Mesendoderm (in vitro differentiated cells): Measurements from ENCODE around the gene CD160. TPM values are rescaled to one million over a fixed set of nuclear protein-coding genes. Genes with fewer than 3 reads are reported as not detected.
"Not testable (repeated sequence)": the region's sequence is repeated elsewhere in the genome, so short reads cannot be mapped to it uniquely, and the experiment has no call there.

Source experiments
- DNase-seq: peaks from one replicate; pipeline ENCODE4 v3.0.0; 2013
- H2AK5ac ChIP-seq: 2 replicates; pipeline ENCODE4 v1.6.1; 2013; ENCODE audit warnings: low read length, inconsistent platforms
- H2BK120ac ChIP-seq: 2 replicates; pipeline ENCODE4 v1.6.1; 2013; ENCODE audit warnings: low read depth, mild to moderate bottlenecking, low read length, moderate library complexity, mixed read lengths
- H2BK15ac ChIP-seq: replicated peaks from 2 replicates; pipeline ENCODE4 v1.6.1; 2013; ENCODE audit warnings: low read depth, mild to moderate bottlenecking, moderate library complexity
- H2BK5ac ChIP-seq: 2 replicates; pipeline ENCODE4 v1.6.1; 2013; ENCODE audit warnings: low read length, inconsistent platforms
- H3K18ac ChIP-seq: 2 replicates; pipeline ENCODE4 v1.6.1; 2013; ENCODE audit warnings: mild to moderate bottlenecking, low read length, mixed read lengths
- H3K23ac ChIP-seq: one replicate; pipeline ENCODE4 v1.6.1; 2013; ENCODE audit warnings: low read length
- H3K27ac ChIP-seq: 2 replicates; pipeline ENCODE4 v1.5.1; 2013; ENCODE audit warnings: low read depth, mild to moderate bottlenecking, inconsistent platforms, low read length, moderate library complexity
- H3K27me3 ChIP-seq: 2 replicates; pipeline ENCODE4 v1.6.1; 2013; ENCODE audit warnings: low read length, control low read depth, mild to moderate bottlenecking, inconsistent platforms; ENCODE audit not compliant: insufficient read depth, poor library complexity
- H3K36me3 ChIP-seq: 2 replicates; pipeline ENCODE4 v1.6.1; 2013; ENCODE audit warnings: low read length, inconsistent platforms; ENCODE audit not compliant: control insufficient read depth, insufficient read depth
- H3K4ac ChIP-seq: one replicate; pipeline ENCODE4 v1.6.1; 2013; ENCODE audit warnings: low read depth, mild to moderate bottlenecking, low read length, moderate library complexity
- H3K4me1 ChIP-seq: 2 replicates; pipeline ENCODE4 v1.6.1; 2013; ENCODE audit warnings: low read depth, low read length, inconsistent platforms; ENCODE audit not compliant: control insufficient read depth
- H3K4me2 ChIP-seq: 2 replicates; pipeline ENCODE4 v1.6.1; 2013; ENCODE audit warnings: low read length
- H3K4me3 ChIP-seq: 2 replicates; pipeline ENCODE4 v1.5.1; 2013; ENCODE audit warnings: mild to moderate bottlenecking, low read length
- H3K56ac ChIP-seq: one replicate; pipeline ENCODE4 v1.6.1; 2013; ENCODE audit warnings: low read length
- H3K79me1 ChIP-seq: 2 replicates; pipeline ENCODE4 v1.6.1; 2013; ENCODE audit warnings: low read length, inconsistent platforms
- H3K79me2 ChIP-seq: 2 replicates; pipeline ENCODE4 v1.6.1; 2013; ENCODE audit warnings: mild to moderate bottlenecking, low read length; ENCODE audit not compliant: control insufficient read depth, insufficient read depth
- H3K9ac ChIP-seq: 2 replicates; pipeline ENCODE4 v1.6.1; 2013; ENCODE audit warnings: low read length, inconsistent platforms
- H4K5ac ChIP-seq: one replicate; pipeline ENCODE4 v1.6.1; 2013; ENCODE audit warnings: low read length
- H4K8ac ChIP-seq: one replicate; pipeline ENCODE4 v1.6.1; 2013; ENCODE audit warnings: low read depth, mild to moderate bottlenecking, control low read depth, low read length, moderate library complexity
- WGBS: extraction: QIAGEN DNeasy Blood & Tissue Kit; methylation state at CpG from one replicate; pipeline ENCODE4 v1.1.7; 2013; ENCODE audit warnings: low lambda C conversion rate, missing lambda C conversion rate; ENCODE audit not compliant: insufficient coverage; ENCODE audit errors: extremely low coverage; 5-methylcytosine and 5-hydroxymethylcytosine counted together
- polyA plus RNA-seq, 2 experiments: library from polyadenylated mRNA; stranded (reverse); fragments of 200-250 nt; gene quantifications; one replicate each; pipeline ENCODE4 v1.2.3, GENCODE V29; 2013

The CD160 gene, protein sequence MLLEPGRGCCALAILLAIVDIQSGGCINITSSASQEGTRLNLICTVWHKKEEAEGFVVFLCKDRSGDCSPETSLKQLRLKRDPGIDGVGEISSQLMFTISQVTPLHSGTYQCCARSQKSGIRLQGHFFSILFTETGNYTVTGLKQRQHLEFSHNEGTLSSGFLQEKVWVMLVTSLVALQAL
- not detected for polyA plus RNA-seq (2013, experiment 1 of 2)
- not detected for polyA plus RNA-seq (2013, experiment 2 of 2)

DNA sequence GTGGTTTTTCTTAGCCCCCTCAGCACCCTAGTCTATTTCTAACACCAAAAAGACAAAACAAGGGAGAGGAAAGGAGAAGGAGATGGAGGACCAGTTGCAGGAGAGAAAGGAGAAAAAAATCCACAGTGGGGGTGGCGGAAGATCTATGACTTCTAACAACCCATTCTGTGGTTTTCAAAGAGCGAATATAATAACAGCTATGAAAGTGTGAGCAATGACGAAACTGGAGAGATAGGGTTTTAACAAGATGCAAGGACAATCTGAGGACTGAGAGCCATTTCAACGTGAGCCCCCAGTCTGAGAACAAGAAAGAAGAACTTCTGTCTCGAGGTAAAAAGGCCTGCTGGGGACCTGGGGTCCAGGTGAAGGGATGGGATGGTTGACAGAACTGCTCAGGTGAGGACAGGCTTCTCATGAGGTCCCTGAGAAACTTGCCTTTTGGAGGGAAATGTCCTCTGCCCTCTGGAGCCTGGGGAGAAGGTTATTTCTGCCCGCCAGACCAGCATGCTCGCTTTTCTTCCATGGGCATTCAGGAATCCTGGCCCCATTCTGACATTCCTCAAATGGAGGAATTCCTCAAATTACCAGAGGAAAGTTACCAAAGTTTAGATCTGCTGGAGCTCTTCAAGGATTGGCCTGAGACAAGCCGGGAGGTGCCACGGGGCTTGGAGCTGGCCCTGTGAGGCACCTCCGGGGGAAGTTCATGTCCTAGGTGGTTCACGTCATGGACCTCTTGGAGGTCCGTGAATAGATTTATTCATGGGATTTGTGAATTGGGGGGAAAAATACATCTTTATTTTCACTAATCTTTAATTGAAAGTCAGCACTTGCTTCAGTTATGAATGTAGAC lies at the start of gene CD160:
Gene CD160 (plus strand): TSS at position 270 of the 850 bp plus-strand sequence. CDS start 8,829 bp downstream, outside the sequence.
- DNase-seq: peak; percentile 56

DNA sequence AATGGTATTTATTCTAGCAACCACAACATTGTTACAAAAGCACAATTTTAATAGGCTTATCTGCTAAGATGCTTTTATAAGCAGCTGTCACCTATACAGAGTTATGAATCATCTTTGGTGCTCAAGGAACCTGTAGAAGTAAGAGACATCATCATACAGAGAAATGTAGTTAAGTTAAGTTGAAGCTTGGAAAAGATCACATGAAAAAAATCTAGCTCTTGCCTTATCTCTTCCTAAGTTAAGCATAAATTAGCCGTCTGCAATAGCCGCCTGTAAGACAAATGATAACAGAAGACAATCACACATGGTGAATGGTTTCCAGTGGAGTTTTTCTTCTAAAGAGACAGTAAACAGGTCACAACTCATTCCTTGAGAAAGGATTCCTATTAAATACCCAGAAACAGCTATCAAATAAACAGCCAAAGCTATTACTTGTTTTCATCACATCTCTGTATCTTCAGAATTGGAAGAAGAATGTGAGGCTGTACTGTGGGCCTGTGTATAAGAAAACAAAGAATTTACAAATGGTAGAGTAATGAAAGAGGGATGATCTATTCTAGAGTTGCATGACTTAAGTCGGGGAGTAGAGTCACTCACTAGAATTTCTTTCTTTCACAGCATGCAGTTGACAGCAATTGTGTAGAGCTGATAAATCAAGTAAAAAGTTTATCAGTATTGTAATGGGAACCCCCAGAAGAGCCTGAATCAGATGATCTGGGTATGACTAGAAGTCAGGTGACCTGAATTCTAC lies 48.1 kb upstream of the CD160 start:
- not testable (repeated sequence) for H2BK5ac ChIP-seq, H3K79me1 ChIP-seq, H4K5ac ChIP-seq, H4K8ac ChIP-seq, H3K4me3 ChIP-seq, H3K27ac ChIP-seq, H3K4me2 ChIP-seq, H2BK15ac ChIP-seq, H3K4me1 ChIP-seq, H3K18ac ChIP-seq, H3K36me3 ChIP-seq, H3K56ac ChIP-seq, H3K27me3 ChIP-seq, H3K23ac ChIP-seq, H3K4ac ChIP-seq, DNase-seq, H2AK5ac ChIP-seq, H3K9ac ChIP-seq, H2BK120ac ChIP-seq, H3K79me2 ChIP-seq
- no CpG with 5 or more reads among the region's 3 CpGs for WGBS

More for the DNA sequence above, at the start of gene CD160:
- Histone ChIP-seq H3K9ac (no peak within 1 kb of the TSS), H3K79me2 (no peaks in the 10 kb centered on the region), H3K56ac (no peak within 1 kb of the TSS), H3K27me3 (no peaks in the 10 kb centered on the region), H3K4me1 (no peaks in the 10 kb centered on the region), H3K36me3 (no peaks in the 10 kb centered on the region), H3K18ac (no peak within 1 kb of the TSS), H3K23ac (no peak within 1 kb of the TSS), H2BK15ac (no peak within 1 kb of the TSS), H3K79me1 (no peaks in the 10 kb centered on the region), H3K4ac (no peak within 1 kb of the TSS), H4K5ac (no peak within 1 kb of the TSS), H2BK5ac (no peak within 1 kb of the TSS), H3K4me3 (no peak within 1 kb of the TSS), H3K27ac (no peak within 1 kb of the TSS), H3K4me2 (no peak within 1 kb of the TSS), H4K8ac (no peak within 1 kb of the TSS), H2AK5ac (no peak within 1 kb of the TSS), H2BK120ac (no peak within 1 kb of the TSS)
- WGBS: no CpG with 5 or more reads among the region's 12 CpGs

DNA sequence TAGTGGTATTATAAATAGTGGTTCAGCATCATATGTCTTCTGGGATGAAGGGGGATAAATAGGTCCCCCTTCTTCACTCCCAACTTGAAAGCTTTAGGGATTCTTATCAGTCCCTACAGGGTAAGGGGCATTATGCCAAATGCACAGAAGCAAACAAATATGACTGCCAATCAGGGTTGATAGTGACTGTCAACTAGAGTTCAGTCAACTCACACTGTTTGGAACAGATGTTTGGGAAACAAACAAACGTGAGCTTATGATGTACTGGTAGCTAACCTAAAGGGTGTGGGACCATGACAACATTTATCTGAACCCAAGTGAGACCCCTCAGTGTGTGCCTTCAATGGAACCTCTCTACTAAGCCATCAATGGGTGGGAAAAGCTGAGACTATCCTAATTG lies 46.1 kb upstream of the CD160 start:
- not testable (repeated sequence) for H3K27me3 ChIP-seq, H3K36me3 ChIP-seq, H3K27ac ChIP-seq, H3K4me2 ChIP-seq, H3K4me1 ChIP-seq, H3K4ac ChIP-seq, H2BK15ac ChIP-seq, H4K5ac ChIP-seq, H4K8ac ChIP-seq, H2BK5ac ChIP-seq, H3K23ac ChIP-seq, H3K18ac ChIP-seq, H3K79me1 ChIP-seq, H2AK5ac ChIP-seq, DNase-seq, H3K4me3 ChIP-seq, H2BK120ac ChIP-seq, H3K56ac ChIP-seq, H3K79me2 ChIP-seq, H3K9ac ChIP-seq
- WGBS: no CpG with 5 or more reads among the region's 1 CpG

DNA sequence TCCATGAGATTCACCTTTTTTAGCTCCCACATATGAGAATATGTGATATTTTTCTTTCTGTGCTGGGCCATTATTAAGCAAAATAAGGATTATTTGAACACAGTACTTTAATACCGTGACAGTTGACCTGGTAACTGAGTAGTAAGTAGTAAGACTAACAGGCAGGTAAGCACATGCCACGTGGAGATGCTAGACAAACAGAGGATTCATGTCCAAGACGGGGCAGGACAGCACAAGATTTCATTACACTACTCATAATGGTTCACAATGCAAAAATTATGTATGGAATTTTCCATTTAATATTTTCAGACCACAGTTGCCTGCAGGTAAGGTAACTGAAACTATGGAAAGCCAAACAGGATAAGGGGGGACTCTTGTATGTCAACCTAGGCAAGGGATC lies 34.4 kb upstream of the CD160 start:
- not testable (repeated sequence) for H2BK15ac ChIP-seq, H4K8ac ChIP-seq, H3K18ac ChIP-seq, H3K79me1 ChIP-seq, H2BK120ac ChIP-seq, DNase-seq, H2BK5ac ChIP-seq, H4K5ac ChIP-seq, H3K36me3 ChIP-seq, H3K79me2 ChIP-seq, H3K4me1 ChIP-seq, H2AK5ac ChIP-seq, H3K56ac ChIP-seq, H3K9ac ChIP-seq, H3K4me3 ChIP-seq, H3K4me2 ChIP-seq, H3K23ac ChIP-seq, H3K27me3 ChIP-seq, H3K27ac ChIP-seq, H3K4ac ChIP-seq
- no CpG with 5 or more reads among the region's 3 CpGs for WGBS

DNA sequence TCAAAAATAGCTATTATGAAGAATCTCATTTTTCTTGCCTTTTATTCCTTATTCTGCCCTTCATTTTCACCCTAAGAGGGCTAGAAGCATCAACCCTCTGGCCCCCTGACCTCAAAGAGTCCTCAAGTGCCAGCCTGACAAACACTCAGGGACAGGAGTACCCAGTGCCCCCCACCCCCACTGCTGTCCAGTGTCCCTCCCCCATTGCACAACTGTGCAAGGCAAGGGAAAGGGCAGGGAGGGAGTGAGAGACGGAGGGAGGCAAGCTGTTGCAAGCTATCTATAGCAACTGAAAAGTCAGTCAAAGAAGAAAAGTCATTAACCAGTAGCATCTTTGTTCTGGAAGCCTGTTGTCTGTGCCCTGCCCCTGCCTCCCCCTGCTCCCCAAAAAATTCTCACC lies 33.2 kb upstream of the CD160 start:
- not testable (repeated sequence) for H3K18ac ChIP-seq, H3K56ac ChIP-seq, H3K36me3 ChIP-seq, H3K4me1 ChIP-seq, H4K5ac ChIP-seq, H3K23ac ChIP-seq, DNase-seq, H3K4ac ChIP-seq, H3K79me2 ChIP-seq, H3K4me3 ChIP-seq, H3K27ac ChIP-seq, H3K4me2 ChIP-seq, H3K9ac ChIP-seq, H2BK120ac ChIP-seq, H2BK15ac ChIP-seq, H3K79me1 ChIP-seq, H3K27me3 ChIP-seq, H2BK5ac ChIP-seq, H4K8ac ChIP-seq, H2AK5ac ChIP-seq
- WGBS: no CpG with 5 or more reads among the region's 1 CpG
